Measurements from ENCODE around the gene IL1R2.
"Not testable (repeated sequence)": the region's sequence is repeated elsewhere in the genome, so short reads cannot be mapped to it uniquely, and the experiment has no call there.

The IL1R2 gene

GRCh38 chr2:102000813-102001766, 9.3 kb downstream of the IL1R2 start:
- DNase-seq: no peak

- no peak for DNase-seq
Measured at GRCh38 chr2:102001767-102002142, 10.0 kb downstream of the IL1R2 start.

GRCh38 chr2:102002228-102002627, 10.5 kb downstream of the IL1R2 start:
- DNase-seq: no peak

DNA sequence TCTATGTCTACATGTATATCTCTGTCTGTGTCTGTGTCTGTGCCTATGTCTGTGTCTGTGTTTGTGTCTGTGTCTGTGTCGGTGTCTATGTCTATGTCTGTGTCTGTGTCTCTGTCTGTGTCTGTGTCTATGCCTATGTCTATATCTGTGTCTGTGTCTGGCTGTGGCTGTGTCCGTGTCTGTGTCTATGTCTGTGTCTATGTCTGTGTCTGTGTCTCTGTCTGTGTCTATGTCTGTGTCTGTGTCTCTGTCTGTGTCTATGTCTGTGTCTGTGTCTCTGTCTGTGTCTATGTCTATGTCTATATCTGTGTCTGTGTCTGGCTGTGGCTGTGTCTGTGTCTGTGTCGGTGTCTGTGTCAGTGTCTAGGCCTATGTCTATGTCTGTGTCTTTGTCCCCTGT, 11.1 kb downstream of the IL1R2 start:
- DNase-seq: not testable (repeated sequence)

GRCh38 chr2:102003696-102004095, 11.9 kb downstream of the IL1R2 start:
- no peak for DNase-seq

- no peak for DNase-seq
Measured at GRCh38 chr2:102004581-102004980, 12.8 kb downstream of the IL1R2 start.

- DNase-seq: no peak
Measured at GRCh38 chr2:102005449-102005848, 13.7 kb downstream of the IL1R2 start.

DNA sequence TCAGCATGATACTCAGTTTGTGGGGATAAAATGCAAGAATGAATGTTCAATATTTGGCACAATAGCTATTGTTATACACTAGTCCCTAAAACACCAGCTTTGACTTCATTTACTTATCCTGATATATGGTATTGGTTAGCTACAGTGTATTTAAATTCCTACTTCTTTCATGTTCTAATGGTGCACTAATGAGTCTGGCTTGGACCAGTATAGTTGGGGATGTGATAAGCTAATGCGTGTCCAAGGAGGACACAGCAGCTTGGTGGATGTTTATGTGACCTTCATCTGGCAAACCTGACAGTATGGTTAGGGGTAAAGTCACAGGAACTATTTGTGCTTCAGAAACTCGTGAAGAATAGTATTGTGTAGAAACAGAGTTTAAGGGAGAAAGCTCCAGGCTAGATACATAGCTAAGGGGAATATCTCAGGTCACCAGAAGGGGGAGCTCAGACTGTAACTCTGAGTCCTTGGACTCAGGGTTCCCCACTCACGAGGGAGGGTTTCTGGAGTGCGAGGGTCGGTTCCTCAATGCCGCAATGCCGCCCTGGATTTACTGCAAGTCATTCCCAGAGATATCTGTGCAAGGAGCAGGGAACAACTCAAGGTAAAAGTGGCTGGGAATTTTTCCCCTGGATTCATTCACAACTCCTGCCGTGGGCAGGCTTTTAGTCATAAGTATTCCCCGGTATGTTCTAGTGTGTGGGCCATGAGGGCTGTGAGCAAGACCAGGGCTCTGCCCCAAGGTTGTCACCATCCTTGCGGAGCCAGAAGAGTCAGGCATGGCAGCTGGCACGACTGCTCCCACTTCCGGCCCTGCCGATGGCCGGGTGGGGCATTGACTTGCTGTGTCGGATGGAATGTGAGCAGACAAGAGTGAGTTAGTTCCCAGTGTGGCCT, 14.5 kb downstream of the IL1R2 start:
- DNase-seq: peak; percentile 81

DNA sequence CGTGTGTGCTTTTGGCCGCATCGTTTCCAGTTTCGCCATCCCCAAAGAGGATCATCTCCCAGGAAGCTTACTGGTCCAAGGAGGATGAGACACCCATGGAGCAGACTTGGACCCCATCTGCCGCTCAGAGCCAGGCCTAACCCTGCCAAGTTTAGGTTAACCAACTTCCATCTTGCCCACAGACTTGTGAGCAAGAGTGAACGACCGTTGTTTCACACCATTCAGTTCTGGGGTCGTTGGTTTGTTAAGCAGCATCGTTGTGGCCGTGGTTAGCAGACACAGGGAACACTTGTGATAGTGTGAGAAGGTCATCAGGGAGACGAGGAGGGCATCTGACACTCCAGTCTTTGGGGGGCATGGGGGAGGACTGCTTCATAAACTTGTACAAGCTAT, 15.1 kb downstream of the IL1R2 start:
- DNase-seq: no peak

- DNase-seq: no peak
Measured at GRCh38 chr2:102008490-102008889, 16.7 kb downstream of the IL1R2 start.

DNA sequence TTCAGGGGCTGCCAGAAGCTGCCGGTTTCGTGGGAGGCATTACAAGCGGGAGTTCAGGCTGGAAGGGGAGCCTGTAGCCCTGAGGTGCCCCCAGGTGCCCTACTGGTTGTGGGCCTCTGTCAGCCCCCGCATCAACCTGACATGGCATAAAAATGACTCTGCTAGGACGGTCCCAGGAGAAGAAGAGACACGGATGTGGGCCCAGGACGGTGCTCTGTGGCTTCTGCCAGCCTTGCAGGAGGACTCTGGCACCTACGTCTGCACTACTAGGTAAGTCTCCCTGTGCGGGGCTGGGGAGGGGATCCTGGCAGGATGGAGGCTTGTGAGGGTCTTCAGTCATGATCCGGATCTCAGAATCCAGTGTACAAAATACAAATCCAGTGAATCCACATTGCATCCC, 17.8 kb downstream of the IL1R2 start:
- DNase-seq: no peak

GRCh38 chr2:102010902-102011301, 19.1 kb downstream of the IL1R2 start:
- DNase-seq: peak; percentile 32

DNA sequence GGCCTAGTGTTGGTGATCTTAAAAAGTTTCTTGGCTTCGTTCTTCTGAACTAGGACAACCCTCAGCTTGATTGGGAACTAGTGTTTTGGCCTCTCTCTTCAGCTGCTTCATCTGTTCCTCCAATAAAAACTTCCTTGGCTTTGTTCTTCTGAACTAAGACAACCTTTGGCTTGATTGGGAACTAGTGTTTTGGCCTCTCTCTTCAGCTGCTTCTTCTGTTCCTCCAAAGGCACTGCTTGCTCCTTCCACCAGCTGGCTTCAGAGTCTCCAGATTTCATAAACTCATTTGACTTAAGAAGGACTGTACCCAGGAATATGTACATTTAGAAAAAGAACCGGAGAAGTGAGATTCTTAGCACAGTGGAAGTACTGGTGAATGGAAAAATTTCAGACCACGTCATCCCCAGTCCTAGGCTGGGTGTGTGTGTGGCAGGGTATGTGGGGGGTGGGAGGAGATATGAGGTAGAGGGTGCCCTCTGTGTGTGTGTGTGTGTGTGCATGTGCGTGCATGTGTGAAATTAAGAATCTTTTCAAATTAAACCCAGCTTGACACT, 20.4 kb downstream of the IL1R2 start:
- DNase-seq: no peak

DNA sequence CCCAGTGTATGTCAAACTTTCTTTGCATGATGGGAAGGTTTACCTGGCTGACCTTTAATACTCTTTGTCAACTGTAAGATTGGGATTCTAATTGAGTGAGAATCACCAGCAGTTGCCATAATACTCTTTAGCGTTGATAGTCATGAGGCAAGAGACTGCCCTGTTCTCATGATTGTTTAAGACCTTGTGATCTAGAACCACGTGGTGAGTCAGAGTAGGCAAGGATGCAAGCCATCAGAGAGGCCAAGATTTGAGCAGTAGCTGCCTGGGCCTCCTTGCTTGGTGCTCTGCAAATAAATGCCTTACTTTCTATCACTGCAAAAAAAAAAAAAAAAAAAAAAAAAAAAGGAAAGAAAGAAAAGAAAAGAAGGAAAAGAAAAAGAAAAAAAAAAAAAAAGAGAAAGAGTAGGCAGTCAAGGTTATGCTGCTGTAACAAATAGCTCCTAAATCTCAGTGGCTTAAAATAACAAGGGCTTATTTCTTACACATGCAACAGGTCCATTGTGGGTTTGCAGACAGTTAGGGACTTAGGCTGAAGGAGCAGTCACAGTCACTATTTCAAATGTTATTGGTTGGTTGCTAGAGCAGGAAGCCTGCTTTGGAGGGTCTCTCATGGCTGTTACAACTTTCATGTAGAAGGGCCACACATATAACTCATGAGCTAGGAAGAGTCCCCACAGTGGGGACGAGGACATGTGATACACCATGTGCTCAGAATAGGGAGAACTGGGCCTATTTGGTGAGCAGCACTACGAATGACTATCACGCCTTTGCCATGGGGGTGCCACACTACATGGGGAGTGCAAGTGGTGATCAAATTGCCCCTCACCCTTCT, 21.7 kb downstream of the IL1R2 start:
- DNase-seq: no peak

DNA sequence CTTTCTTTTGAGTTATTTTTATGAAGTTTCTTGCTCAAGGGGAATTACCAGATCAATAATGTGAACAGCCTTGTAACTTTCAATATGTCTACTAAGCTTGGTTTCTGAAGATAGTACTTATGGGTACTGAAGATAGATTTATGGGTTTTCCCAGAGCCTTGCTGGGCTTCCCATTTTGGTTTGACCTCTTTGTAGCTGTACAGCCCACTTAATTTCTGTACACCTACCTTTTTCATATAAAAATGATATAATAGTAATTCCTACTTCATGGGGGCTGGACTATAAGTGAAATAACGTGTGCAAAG, 22.2 kb downstream of the IL1R2 start:
- DNase-seq: no peak

- DNase-seq: no peak
Measured at GRCh38 chr2:102015399-102015798, 23.6 kb downstream of the IL1R2 start.

DNA sequence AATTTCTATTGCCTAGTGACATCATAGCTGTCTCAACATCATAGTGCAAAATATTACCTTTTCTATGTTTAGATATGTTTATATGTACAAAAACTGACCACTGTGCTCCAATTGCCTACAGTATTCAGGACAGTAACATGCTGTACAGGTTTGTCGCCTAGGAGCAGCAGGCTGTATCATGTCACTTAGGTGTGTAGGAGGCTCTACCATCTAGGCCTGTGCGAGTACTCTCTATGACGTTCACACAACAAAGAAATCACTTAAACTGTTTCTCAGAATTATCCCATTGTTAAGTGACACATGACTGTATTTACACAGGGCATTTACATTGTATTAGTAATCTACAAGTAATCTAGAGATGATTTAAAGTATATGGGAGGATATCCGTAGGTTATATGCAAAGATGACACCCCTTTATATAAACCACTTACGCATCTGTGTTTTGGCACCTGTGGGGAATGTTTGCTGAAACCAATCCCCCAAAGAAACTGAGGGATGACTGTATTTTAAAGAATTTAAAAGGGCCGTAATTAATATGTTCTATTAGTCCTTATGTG, 24.7 kb downstream of the IL1R2 start:
- DNase-seq: no peak

DNA sequence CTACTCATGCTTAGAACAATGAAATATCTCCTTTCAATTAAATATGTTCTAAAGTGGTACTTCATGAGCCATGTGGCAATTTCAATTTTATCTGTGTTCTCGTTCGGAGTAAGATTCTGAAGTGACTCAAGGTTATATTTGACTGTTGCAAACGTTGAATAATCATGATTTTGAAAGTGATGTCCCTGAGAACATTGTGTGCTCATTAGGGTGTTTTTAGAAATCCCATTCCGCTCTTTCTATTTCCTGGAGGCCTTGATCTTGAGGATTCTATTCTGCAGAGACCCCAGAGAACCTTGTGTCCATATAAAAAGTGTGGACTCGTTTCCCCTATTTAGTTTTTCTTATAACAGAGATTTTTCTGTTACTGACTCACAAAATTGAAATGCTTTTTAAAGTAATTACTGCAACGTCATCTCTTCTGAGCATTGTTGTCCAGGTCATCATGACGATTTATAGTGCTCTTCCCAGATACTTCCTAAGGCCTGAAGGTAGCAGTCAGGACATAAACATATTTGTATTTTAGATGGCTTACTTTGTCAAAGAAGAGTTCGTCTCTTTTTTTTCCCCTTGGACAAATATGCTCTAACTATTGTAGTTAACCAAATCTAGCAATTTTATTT, 27.2 kb downstream of the IL1R2 start:
- DNase-seq: no peak

DNA sequence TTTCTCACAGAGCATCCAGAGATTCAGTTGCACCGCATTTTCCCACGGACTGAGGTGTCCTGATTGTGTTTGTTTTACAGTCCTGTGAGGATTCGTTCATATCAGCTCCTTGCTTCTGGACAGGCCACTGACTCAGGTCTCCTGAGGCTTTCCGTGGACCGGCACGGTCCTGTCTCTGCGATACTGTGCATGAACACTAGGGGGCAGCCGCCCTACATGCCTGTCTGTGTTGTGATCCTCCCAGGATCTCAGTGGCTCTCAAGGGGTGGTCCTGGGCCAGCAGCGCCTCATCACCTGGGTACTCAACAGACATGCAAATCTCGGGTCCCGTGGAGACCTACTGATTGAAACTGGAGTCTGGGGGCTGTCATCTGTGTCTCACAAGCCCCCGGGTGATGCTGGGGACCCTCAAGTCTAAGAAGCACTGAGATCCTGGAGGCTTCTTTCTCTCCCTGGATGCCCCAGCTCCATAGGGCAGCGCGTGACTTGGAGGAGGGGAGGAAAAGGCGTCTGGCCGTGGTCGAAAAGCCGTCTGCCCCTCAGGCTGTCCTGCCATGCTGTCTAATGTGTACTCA, 28.9 kb downstream of the IL1R2 start:
- DNase-seq: peak; percentile 85

- DNase-seq: no peak
Measured at GRCh38 chr2:102021779-102022178, 30.0 kb downstream of the IL1R2 start.

GRCh38 chr2:102022884-102023539, 31.3 kb downstream of the IL1R2 start:
- no peak for DNase-seq
